ENCODE measurements around the gene HSD17B7.

Gene HSD17B7

DNA sequence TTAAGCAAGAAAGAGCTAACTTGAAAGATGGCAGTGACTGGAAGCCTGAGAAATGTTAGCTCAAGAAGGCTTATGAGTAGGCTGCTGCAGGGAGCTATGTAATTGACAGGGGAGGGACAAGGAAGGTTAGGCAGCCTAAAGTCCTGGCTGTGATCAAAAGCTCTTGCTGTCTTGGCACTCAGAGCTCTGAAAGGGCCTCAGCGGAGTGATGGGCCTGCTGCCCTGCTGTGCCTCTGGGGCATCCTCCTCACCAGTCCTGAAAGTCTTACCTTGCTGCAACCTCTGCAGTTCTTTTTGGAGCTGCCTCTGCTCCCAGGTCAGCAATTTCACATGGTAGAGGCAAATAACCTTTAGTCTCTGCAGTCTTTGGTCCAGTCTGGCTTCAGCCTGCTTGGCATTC, 68.7 kb downstream of the HSD17B7 start:
- TF ChIP-seq, protein P1, sequence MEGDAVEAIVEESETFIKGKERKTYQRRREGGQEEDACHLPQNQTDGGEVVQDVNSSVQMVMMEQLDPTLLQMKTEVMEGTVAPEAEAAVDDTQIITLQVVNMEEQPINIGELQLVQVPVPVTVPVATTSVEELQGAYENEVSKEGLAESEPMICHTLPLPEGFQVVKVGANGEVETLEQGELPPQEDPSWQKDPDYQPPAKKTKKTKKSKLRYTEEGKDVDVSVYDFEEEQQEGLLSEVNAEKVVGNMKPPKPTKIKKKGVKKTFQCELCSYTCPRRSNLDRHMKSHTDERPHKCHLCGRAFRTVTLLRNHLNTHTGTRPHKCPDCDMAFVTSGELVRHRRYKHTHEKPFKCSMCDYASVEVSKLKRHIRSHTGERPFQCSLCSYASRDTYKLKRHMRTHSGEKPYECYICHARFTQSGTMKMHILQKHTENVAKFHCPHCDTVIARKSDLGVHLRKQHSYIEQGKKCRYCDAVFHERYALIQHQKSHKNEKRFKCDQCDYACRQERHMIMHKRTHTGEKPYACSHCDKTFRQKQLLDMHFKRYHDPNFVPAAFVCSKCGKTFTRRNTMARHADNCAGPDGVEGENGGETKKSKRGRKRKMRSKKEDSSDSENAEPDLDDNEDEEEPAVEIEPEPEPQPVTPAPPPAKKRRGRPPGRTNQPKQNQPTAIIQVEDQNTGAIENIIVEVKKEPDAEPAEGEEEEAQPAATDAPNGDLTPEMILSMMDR (IDR thresholded peaks at IDR 0.05; ENCODE audit: insufficient read depth, low read length) = no peak
- TF ChIP-seq, protein P2, sequence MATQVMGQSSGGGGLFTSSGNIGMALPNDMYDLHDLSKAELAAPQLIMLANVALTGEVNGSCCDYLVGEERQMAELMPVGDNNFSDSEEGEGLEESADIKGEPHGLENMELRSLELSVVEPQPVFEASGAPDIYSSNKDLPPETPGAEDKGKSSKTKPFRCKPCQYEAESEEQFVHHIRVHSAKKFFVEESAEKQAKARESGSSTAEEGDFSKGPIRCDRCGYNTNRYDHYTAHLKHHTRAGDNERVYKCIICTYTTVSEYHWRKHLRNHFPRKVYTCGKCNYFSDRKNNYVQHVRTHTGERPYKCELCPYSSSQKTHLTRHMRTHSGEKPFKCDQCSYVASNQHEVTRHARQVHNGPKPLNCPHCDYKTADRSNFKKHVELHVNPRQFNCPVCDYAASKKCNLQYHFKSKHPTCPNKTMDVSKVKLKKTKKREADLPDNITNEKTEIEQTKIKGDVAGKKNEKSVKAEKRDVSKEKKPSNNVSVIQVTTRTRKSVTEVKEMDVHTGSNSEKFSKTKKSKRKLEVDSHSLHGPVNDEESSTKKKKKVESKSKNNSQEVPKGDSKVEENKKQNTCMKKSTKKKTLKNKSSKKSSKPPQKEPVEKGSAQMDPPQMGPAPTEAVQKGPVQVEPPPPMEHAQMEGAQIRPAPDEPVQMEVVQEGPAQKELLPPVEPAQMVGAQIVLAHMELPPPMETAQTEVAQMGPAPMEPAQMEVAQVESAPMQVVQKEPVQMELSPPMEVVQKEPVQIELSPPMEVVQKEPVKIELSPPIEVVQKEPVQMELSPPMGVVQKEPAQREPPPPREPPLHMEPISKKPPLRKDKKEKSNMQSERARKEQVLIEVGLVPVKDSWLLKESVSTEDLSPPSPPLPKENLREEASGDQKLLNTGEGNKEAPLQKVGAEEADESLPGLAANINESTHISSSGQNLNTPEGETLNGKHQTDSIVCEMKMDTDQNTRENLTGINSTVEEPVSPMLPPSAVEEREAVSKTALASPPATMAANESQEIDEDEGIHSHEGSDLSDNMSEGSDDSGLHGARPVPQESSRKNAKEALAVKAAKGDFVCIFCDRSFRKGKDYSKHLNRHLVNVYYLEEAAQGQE (IDR thresholded peaks at IDR 0.05; ENCODE audit: insufficient replicate concordance, low read depth) = no peak
- no peak for TF ChIP-seq SPI1 (IDR thresholded peaks at IDR 0.05; ENCODE audit: borderline replicate concordance, low read depth)
- TF ChIP-seq POLR2AphosphoS5 (IDR thresholded peaks at IDR 0.05; ENCODE audit: low read depth) = no peak
- TF ChIP-seq GABPA (IDR thresholded peaks at IDR 0.05; ENCODE audit: low read depth) = no peak
- peaks cover 9% of the 10 kb centered on the region for H3K27me3 ChIP-seq (ENCODE audit: insufficient read depth, poor library complexity, severe bottlenecking)
- H3K4me3 ChIP-seq (replicated peaks; ENCODE audit: insufficient read depth, low read length) = no peak overlapping the region
- H3K27ac ChIP-seq (replicated peaks) = no peak overlapping the region
- DNase-seq (ENCODE audit: low read depth in 1 of 2, low spot score in 1 of 2) = no peak

DNA sequence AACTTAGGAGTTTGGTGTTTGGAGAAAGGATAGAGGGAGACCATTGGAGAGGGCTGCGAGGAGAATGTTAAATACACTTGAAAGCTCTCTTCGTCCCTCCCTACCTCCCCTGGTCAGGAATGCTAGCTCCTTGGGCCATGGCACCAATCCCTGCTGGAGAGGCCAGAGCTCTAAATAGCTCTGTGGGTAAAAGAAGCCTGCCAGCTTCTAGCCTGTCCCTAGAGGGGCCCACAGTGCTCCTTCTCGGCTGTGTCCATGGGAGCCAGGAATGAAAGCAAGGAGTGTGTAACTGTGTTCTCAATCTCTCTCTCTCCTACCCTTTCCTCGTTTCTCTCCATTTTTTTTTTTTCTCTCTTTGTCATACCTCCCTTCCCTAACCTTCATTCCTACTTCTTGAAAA, 70.6 kb downstream of the HSD17B7 start, which contains the start of gene CCDC190:
TSS of gene CCDC190 (minus strand) at position 75 of the 400 bp plus-strand sequence. CDS start 1,529 bp downstream, outside the sequence.
- DNase-seq (ENCODE audit: low read depth in 1 of 2, low spot score in 1 of 2) = no peak
- Histone ChIP-seq H3K27me3 (ENCODE audit: insufficient read depth, poor library complexity, severe bottlenecking) (peaks cover 7% of the 10 kb centered on the region), H3K27ac (replicated peaks) (no peak within 1 kb of the TSS), H3K4me3 (replicated peaks; ENCODE audit: insufficient read depth, low read length) (no peak within 1 kb of the TSS)
- TF ChIP-seq SPI1 (IDR thresholded peaks at IDR 0.05; ENCODE audit: borderline replicate concordance, low read depth) (no peak), GABPA (IDR thresholded peaks at IDR 0.05; ENCODE audit: low read depth) (no peak), POLR2AphosphoS5 (IDR thresholded peaks at IDR 0.05; ENCODE audit: low read depth) (no peak)
- TF ChIP-seq, protein P2 (IDR thresholded peaks at IDR 0.05; ENCODE audit: insufficient replicate concordance, low read depth) = no peak
- TF ChIP-seq, protein P1 (IDR thresholded peaks at IDR 0.05; ENCODE audit: insufficient read depth, low read length) = no peak

DNA sequence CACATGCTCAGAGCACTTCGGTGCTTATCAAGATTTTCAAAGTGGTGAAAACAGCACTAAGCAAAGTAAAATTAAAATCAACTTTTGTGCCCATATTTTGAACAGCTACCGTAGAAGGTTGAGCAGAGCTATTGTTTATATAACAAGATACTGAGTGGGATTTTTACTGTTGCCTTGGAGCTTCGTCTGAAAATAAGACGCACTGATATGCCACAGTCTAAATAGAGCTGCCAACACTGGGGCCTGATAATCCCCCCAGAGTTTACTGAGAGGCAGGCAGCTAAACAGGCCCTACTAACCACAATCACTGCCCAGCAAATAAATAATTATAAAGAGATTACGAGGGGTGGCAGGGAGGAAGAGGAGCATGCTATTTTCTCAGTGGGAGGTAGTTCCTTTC, 71.1 kb downstream of the HSD17B7 start:
- Histone ChIP-seq H3K4me3 (replicated peaks; ENCODE audit: insufficient read depth, low read length) (no peak overlapping the region), H3K27me3 (ENCODE audit: insufficient read depth, poor library complexity, severe bottlenecking) (peaks cover 6% of the 10 kb centered on the region), H3K27ac (replicated peaks) (no peak overlapping the region)
- TF ChIP-seq, protein P1 (IDR thresholded peaks at IDR 0.05; ENCODE audit: insufficient read depth, low read length) = no peak
- TF ChIP-seq SPI1 (IDR thresholded peaks at IDR 0.05; ENCODE audit: borderline replicate concordance, low read depth) = no peak
- no peak for TF ChIP-seq GABPA (IDR thresholded peaks at IDR 0.05; ENCODE audit: low read depth)
- no peak for TF ChIP-seq POLR2AphosphoS5 (IDR thresholded peaks at IDR 0.05; ENCODE audit: low read depth)
- TF ChIP-seq, protein P2 (IDR thresholded peaks at IDR 0.05; ENCODE audit: insufficient replicate concordance, low read depth) = no peak
- DNase-seq (ENCODE audit: low read depth in 1 of 2, low spot score in 1 of 2) = no peak
